Peyer's patch (tissue), 4 donors: ENCODE data around the gene IL31RA.

ENCODE experiments used
- POLR2A ChIP-seq, 2 donors: fragments of 450-650 bp; IDR thresholded peaks; one replicate each; pipeline ENCODE4 v1.5.1; 2017; ENCODE audit warnings: antibody characterized with exemption in 2 of 2, mild to moderate bottlenecking in 2 of 2, moderate library complexity in 2 of 2
- TF ChIP-seq, protein P1 (sequence below), 6 experiments: fragments of 450-650 bp in 4 of 6; fragments of 200-600 bp in 2 of 6; sonication (generic) in 1 of 6; IDR thresholded peaks; one replicate each; pipeline ENCODE4 v1.5.1; 2017 to 2019; ENCODE audit warnings: antibody characterized with exemption in 6 of 6, mild to moderate bottlenecking in 3 of 6, moderate library complexity in 1 of 6

GRCh38 chr5:55860709-55861108, 9.6 kb downstream of the IL31RA start:
- TF ChIP-seq, protein P1, sequence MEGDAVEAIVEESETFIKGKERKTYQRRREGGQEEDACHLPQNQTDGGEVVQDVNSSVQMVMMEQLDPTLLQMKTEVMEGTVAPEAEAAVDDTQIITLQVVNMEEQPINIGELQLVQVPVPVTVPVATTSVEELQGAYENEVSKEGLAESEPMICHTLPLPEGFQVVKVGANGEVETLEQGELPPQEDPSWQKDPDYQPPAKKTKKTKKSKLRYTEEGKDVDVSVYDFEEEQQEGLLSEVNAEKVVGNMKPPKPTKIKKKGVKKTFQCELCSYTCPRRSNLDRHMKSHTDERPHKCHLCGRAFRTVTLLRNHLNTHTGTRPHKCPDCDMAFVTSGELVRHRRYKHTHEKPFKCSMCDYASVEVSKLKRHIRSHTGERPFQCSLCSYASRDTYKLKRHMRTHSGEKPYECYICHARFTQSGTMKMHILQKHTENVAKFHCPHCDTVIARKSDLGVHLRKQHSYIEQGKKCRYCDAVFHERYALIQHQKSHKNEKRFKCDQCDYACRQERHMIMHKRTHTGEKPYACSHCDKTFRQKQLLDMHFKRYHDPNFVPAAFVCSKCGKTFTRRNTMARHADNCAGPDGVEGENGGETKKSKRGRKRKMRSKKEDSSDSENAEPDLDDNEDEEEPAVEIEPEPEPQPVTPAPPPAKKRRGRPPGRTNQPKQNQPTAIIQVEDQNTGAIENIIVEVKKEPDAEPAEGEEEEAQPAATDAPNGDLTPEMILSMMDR (IDR thresholded peaks at IDR 0.05) = no peak
- no peak for TF ChIP-seq POLR2A (IDR thresholded peaks at IDR 0.05)
